Measurements from ENCODE around the gene ZDHHC14. TPM values are rescaled to one million over a fixed set of nuclear protein-coding genes. Genes with fewer than 3 reads are reported as not detected.

ZDHHC14 gene
- total RNA-seq, 2 donors from 2014 or later: 10.2 to 10.6 TPM

- DNase-seq: no peak
- no peaks in the 10 kb centered on the region for H3K27me3 ChIP-seq
- no peak overlapping the region for H3K27ac ChIP-seq
- H3K36me3 ChIP-seq (replicated peaks in 1 of 2; ENCODE audit: insufficient read depth in 1 of 2, low read depth in 2 of 2): no peaks in the 10 kb centered on the region
- no peak for ATAC-seq
- peaks cover 28% of the 10 kb centered on the region for H3K4me1 ChIP-seq
- 93 to 100% methylated on average over 1 to 3 of the region's 3 CpGs for WGBS, 2 donors
- no peak for TF ChIP-seq POLR2A (IDR thresholded peaks at IDR 0.05)
- TF ChIP-seq, protein P1, sequence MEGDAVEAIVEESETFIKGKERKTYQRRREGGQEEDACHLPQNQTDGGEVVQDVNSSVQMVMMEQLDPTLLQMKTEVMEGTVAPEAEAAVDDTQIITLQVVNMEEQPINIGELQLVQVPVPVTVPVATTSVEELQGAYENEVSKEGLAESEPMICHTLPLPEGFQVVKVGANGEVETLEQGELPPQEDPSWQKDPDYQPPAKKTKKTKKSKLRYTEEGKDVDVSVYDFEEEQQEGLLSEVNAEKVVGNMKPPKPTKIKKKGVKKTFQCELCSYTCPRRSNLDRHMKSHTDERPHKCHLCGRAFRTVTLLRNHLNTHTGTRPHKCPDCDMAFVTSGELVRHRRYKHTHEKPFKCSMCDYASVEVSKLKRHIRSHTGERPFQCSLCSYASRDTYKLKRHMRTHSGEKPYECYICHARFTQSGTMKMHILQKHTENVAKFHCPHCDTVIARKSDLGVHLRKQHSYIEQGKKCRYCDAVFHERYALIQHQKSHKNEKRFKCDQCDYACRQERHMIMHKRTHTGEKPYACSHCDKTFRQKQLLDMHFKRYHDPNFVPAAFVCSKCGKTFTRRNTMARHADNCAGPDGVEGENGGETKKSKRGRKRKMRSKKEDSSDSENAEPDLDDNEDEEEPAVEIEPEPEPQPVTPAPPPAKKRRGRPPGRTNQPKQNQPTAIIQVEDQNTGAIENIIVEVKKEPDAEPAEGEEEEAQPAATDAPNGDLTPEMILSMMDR (IDR thresholded peaks at IDR 0.05): no peak
- no peaks in the 10 kb centered on the region for H3K9me3 ChIP-seq
- H3K4me3 ChIP-seq: no peak overlapping the region
- intact Hi-C loops (cut with DNase I): no loop called here
These were observed 203.0 kb downstream of the ZDHHC14 start for GRCh38 chr6:157584036-157584435.

DNA sequence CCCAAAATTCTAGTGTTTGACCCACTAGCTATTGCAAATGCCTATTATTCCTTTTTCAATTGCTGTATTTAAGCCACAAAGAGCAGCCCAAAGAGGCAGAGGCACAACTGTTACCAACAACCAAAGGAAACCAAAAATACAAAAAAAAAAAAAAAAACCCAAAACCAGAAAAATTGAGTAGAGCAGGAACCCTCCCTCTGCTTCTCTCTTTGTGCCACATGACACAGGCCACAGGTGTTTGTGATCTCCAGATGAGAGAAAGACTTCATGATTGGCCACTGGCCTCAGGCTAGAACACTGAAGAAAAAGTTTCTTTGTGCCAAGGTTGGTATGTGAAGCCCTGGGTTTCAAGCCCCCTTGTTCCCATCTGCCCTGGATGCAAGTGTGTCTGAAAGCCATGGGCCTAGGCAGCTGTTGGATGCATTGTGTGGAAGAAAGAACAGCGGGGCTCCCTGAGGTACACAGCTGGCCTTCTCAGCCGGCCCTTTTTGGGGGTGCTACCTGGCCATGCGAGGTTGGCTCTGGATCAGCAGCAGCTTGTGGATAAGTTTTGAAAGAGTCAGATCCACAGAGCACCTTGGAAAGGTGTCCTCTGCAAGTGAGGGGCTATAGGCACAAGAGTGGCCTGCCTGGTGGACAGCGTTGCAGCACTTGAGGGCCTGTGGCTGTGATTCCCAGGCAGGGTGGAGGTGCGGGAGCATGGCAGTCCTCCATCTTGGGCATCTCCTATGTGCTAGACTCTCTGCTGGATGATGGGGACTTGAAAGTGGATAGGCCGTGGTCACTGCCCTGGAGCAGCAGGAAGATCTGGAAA lies 204.5 kb downstream of the ZDHHC14 start:
- DNase-seq (no peak), ATAC-seq (no peak)
- intact Hi-C loops (cut with DNase I): no loop called here
- H3K36me3 ChIP-seq (replicated peaks in 1 of 2; ENCODE audit: insufficient read depth in 1 of 2, low read depth in 2 of 2): no peaks in the 10 kb centered on the region
- H3K4me3 ChIP-seq: no peak overlapping the region
- 94 to 98% methylated on average over 6 of the region's 6 CpGs for WGBS, 2 donors
- H3K27me3 ChIP-seq: no peaks in the 10 kb centered on the region
- no peak overlapping the region for H3K27ac ChIP-seq
- peaks cover 20% of the 10 kb centered on the region for H3K4me1 ChIP-seq
- TF ChIP-seq POLR2A (IDR thresholded peaks at IDR 0.05): no peak
- TF ChIP-seq, protein P1 (IDR thresholded peaks at IDR 0.05): no peak
- H3K9me3 ChIP-seq: no peaks in the 10 kb centered on the region

- Histone ChIP-seq H3K27ac (no peak overlapping the region), H3K9me3 (no peaks in the 10 kb centered on the region), H3K36me3 (replicated peaks in 1 of 2; ENCODE audit: insufficient read depth in 1 of 2, low read depth in 2 of 2) (no peaks in the 10 kb centered on the region), H3K27me3 (no peaks in the 10 kb centered on the region), H3K4me1 (peaks cover 19% of the 10 kb centered on the region), H3K4me3 (no peak overlapping the region)
- DNase-seq (no peak), ATAC-seq (no peak)
- TF ChIP-seq, protein P1 (IDR thresholded peaks at IDR 0.05): no peak
- TF ChIP-seq POLR2A (IDR thresholded peaks at IDR 0.05): no peak
- intact Hi-C loops (cut with DNase I): no loop called here
- WGBS, 2 donors: 91 to 93% methylated on average over 5 of the region's 5 CpGs
These were observed 205.1 kb downstream of the ZDHHC14 start for GRCh38 chr6:157586088-157586414.

DNA sequence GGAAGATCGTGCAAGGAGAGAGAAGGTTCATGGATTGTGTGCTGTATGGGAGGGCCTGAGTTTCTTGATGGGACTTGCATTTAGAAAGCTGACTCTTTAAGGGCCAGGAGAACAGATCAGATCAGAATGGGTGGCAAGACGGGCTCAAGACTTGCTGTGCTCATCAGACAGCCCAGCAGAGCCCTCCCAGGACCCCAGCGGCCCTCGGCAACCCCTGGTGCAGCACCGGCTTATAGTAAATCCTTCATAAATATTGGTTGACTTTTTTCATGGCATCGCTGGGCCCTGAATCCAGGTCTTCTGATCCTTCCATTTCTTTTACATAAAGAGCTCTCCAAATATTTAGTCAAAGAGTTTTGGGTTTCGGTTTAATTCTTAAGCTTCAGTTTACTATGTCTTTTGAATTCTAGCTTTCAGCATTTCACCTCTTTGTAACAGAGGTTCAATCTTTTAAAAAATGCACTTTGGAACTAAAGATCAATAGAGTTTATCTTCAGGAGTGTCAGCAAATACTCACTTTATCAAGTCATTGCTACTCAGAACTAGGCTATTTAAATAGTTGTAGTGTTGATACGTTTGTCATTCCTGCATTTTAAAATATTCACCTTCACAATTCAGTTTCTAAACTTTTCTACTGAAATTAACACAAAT lies 205.6 kb downstream of the ZDHHC14 start:
- Histone ChIP-seq H3K9me3 (no peaks in the 10 kb centered on the region), H3K4me3 (no peak overlapping the region), H3K36me3 (replicated peaks in 1 of 2; ENCODE audit: insufficient read depth in 1 of 2, low read depth in 2 of 2) (no peaks in the 10 kb centered on the region), H3K4me1 (peaks cover 19% of the 10 kb centered on the region), H3K27ac (no peak overlapping the region), H3K27me3 (no peaks in the 10 kb centered on the region)
- DNase-seq (no peak), ATAC-seq (no peak)
- whole genome bisulfite sequencing, 2 donors: 68 to 69% methylated on average over 8 of the region's 8 CpGs
- intact Hi-C loops (cut with DNase I): no loop called here
- no peak for TF ChIP-seq POLR2A (IDR thresholded peaks at IDR 0.05)
- TF ChIP-seq, protein P1 (IDR thresholded peaks at IDR 0.05): no peak

Data from body of pancreas (tissue), 4 donors.